NCI-H1436 treated with DMSO at 0.1 percent for 48 hours (cell line): ENCODE data around the gene RASAL1.

Experiments used
- DNase-seq: peaks from one replicate; lab custom pipeline; 2025; lab: John Stamatoyannopoulos, UW

RASAL1 gene

DNA sequence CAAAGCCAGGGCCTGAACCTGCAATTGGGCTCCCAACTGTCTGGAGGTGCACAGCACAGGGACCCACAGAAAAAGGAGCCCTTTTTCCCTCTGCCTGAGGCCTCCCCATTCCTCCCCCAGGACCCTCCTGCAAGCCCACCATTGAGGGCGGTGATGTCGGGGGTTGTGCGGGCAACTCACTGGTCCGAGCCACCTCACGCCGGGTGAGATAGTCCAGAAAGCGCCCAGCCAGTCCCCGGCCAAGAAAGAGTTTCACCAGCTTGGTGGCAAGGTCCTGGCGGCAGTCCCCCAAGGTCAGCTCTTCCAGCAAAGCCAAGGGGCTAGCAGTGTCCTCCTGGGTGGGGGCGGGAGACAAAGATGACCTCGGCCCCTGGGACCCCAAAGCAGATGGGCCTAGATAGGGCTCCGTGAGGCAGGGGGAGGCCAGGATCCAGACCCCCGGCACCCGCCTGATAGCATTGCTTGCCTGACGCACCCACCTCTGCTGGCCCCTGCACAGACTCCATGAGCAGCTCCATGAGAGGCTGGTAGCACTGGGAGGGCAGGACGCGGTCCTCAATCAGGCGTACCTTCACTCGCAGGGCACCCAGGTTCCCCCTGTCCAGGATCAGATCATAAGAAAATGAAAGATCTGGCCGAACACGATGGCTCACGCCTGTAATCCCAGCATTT is 20.0 kb downstream of the RASAL1 start:
- no peak for DNase-seq

DNA sequence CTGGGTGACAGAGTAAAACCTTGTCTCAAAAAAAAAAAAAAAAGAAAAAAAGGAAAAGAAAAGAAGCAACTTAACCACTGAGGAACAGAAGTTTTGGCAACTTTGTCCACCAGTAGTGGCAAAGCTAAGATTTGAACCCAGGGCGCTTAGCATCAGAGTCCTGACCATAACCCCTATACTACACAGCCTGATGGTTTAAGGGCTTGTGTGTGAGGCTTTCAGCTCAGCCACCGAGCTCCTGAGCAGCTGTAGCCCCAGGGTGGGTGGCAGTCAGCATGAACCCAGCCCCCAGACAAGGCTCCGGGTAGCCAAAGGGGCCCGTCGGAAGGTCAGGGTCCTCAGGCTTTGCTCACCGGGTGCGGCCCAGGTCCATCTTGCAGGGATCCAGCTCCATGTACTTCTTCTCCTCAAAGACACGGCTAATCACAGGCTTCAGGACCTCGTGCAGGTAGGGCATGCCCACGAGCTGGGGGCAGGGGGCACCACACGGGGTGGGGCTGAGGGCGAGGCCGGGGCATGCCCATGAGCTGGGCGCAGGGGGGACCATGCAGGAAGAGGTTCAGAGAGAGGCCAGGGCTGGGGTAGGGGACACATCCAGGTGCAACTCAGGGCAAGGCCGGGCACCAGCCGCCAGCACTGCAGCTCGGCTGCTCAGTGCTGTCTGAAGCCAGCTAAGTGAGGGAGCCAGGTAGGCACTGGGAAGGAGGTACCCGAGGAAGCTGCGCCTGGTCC is 20.9 kb downstream of the RASAL1 start:
- DNase-seq: no peak

DNA sequence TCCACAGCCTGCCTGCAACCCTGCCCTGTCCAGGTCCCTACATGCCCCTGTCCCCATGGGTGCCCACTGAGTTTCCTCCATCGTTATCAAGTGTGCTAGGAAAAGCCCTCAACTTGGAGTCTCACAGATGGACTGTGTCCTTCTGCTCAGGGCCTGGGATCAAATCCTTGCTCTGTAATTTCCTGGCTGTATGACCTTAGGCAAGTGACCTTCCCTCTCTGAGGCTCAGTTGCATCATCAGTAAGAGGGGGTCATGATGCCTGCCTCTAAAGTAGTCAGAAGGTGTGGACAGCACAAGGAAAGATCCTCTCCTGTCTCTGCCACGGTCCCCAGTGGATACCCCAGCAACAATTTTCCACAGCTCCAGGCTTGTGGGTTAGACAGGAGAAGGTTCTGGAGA is 22.2 kb downstream of the RASAL1 start:
- DNase-seq: no peak

DNA sequence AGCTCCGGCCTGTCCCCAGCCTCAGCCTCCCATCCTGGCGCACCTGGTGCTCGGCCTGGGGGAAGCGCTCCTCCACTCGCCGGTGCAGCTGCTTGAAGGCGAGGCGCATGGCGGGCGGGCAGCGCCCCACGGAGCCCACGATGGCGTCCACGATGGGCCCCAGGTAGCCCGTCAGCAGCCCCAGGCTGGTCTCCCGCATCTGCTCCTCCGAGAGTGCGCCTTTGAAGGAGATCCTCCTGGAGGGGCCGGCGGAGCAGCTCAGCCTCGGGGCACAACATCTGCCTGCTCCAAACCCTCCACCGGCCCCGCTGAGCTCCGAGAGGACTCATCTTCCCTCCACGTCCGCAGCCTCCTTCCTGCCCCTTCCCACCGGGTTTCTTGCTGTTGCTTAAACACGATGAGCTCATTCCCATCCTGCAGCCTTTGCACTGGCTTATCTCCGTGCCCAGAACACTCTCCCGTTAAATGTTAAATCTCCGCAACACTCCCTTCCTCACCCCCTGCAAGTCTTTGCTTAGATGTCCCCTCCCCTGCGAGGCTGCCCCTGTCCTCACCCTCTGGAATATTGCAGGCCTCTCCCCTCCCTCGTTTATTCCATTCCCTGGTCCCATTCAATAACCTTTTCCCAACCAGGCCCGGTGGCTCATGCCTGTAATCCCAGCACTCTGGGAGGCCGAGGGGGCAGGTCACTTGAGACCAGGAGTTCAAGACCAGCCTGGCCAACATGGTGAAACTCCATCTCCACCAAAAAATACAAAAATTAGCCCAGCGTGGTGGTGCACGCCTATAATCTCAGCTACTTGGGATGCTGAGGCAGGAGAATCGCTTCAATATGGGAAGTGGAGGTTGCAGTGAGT is 23.3 kb downstream of the RASAL1 start:
- DNase-seq: no peak

DNA sequence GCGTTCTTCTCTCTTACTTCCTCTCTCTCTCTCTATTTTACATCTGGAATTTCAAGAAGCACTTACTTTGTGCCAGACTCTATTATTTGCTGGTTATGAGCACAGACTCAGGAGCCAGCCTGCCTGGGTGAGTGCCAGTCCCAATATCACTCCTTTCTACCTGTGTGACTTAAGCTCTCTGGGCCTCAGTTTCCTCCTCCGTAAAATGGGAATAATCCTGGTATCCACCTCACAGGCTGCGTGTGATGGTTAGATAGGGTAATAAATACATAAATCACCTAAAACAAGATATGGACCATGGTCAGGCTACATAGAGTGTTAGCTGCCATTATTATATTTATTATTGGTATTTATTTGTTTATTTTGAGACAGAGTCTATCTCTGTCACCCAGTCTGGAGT is 24.3 kb downstream of the RASAL1 start:
- DNase-seq: no peak

DNA sequence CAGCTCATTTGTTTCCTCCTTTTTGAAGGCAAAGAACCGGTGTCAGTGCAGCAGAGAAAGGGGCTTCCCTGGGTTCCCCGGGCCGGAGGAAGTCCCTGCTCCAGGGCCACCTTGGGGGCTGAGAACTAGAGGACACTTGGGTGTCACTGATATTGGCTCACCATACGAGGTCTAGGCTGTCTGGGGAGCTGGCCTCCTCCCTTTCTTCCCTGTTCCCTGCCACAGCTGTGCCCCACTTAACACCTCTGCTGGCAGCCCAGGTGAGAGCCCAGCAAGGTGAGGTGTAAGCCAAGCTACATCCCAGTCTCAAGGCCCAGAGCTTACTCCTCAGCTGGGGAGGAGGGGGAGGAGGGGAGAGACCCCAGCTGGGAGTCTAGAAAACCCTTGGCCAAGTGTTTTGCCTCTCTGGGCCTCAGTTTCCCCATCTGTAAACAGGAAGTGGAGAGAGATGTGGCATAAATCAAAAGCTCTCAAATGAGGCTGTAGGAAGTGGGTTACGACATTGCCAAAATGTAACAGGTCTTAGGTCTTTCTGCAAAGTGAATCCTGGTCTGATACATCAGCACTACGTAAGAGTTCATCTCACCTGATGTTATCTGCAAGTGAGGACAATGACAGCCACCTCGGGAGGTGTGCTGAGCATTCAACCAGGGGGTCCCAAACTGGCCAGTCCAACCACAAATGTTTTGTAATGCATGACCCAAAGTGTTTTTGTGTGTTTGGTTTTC is 25.5 kb downstream of the RASAL1 start:
- DNase-seq: no peak

DNA sequence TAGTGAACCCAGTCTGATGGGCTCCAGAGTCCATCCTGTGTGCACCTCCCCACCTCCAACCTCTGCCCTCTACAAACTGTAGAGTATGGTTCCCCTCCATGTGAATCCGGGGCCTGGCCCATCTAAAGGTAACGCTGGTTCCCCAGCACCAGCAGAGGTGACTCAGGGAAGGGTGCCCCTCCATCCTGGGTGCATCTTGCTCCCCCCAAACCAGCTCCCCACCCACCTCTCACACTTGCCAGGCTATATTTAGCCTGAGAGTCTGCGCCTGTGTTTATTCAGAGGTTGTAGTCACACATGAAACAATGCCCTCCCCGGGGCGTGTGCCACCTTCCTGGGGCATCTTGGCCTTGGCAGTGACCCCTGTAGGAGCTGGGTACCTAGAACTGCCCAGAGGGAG is 26.2 kb downstream of the RASAL1 start:
- DNase-seq: no peak

GRCh38 chr12:113108308-113108707 is 27.3 kb downstream of the RASAL1 start:
- DNase-seq: no peak

- DNase-seq: no peak
Measured at GRCh38 chr12:113106361-113106760, 29.2 kb downstream of the RASAL1 start.

DNA sequence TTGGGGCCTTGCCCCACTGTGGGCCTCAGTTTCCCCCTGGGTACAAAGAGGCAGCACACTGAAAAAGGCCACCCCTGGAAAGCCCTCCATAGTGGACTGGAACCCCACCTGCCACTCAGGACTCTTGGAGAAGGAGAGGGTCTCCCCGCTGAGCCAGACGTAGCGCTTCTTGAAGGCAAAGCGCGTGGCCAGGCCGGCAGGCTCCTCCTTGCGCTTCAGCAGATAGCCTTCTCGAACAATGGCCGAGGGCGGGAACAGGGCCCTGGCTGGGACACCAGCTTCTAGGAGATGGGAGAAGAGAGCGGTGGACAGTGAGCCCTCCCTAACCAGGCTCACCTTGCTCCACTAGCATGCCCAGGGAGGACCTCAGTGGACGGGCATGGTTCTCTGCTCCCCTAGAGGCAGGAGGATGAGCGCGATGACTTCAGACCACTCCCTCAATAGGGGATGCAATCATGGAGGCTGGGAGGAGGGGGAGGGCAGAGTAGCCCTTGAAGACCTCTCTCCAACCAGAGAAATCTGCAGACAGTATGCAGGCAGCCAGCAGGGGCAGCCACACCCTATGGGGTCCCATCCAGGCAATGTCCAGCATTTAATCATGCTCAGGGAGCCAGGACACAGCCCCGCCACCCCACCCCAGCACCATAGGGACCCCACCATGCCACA is 29.8 kb downstream of the RASAL1 start:
- no peak for DNase-seq

- DNase-seq: no peak
Measured at GRCh38 chr12:113104953-113105510, 30.5 kb downstream of the RASAL1 start.

DNA sequence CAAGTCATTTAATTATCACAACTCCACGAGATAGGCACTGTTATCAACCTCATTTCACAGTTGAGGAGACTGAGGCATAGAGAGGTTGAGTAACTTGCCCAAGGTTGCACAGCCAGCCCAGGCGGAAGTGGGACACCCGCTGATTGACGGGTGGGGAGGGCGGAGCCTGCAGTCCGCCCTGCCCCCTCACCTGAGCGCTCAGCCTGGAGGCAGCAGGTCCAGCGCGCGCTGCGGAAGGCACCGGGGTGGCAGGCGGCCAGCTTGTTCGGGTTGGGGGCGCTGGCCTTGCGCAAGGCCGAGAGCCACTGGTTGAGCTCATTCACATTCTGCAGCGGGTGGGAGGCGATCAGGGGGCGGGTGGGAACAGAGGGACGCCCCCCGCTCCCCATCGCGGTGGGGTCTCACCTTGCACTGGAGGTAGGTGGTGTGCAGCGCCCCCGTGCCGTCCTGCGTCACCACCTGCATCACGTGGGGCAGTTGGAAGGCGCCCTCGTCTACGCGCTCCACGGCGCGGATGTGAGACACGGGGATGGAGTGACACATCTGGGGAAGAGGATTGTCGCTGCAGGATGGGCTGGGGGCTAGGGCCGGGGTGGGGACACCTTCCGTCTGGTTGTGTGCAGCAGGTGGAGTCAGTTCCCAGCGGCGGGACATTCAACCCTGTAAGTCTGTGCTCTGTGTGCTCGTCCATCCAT is 31.7 kb downstream of the RASAL1 start:
- no peak for DNase-seq

GRCh38 chr12:113102811-113103210 is 32.8 kb downstream of the RASAL1 start:
- no peak for DNase-seq

DNA sequence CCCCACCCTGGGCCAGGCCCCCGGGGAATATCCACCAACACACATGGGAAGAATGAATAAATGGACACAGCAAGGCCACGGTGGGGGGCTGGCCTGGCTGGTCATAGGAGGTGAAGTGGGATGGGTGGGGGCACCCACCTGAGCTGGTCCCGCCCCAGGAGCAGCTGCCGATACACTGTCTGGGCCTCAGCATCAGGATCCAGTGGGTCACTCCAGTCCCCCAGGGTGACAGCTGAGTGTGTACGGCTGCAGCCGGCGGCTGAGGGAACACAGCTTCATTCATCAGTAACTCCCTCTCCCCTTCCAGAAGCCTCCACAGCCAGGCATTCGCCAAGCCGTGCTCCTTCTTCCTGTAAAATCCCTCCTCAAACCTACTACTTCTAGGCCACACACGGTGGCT is 33.8 kb downstream of the RASAL1 start:
- no peak for DNase-seq

- DNase-seq: no peak
Measured at GRCh38 chr12:113099764-113100163, 35.8 kb downstream of the RASAL1 start.

DNA sequence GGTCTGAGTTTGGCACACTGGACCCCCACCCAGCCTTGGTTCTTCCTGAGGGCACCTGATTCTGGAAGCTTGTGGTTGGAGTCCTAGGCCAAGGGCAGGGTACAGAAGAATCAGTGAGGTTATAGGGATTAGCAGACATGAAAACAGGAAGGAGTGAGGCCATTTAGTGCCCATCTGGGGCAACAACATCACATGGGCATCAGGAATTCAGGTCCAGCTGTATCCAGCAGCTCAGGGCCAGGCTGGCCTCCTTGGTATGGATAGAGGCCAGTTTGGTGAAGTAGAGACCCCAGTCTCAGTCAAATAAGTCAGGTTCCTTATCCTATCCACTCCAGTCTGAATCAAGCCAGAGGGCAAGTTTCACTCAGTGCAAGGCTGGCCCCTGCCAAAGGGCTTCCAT is 36.2 kb downstream of the RASAL1 start:
- no peak for DNase-seq

DNA sequence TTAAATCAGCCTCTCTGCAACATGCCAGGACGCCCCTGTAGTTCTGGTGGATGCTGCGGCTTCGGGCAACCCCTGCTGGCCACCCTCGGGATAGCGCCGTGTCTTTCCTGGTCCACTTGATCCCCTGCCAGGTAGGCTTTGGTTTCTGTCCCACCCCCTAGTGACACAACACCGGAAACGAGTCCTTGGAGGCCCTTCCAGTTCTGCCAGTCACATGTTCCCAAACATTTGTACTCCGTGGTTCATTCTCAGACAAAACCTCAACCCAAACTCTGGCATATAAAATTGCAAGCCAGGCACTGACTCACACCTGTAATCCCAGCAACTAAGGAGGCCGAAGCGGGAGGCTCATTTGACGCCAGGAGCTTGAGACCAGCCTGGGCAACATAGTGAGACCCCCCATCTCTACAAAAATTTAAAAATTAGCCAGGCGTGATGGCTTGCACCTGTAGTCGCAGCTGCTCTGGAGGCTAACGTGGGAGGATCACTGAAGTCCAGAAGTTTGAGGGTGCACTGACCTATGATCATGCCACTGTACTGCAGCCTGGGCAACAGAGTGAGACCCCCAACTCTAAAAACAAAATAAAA is 37.0 kb downstream of the RASAL1 start:
- no peak for DNase-seq

GRCh38 chr12:113097716-113098440 is 37.7 kb downstream of the RASAL1 start:
- DNase-seq: no peak

- no peak for DNase-seq
Measured at GRCh38 chr12:113096675-113097461, 38.7 kb downstream of the RASAL1 start.
